NCI-H69 (cell line): Measurements from ENCODE around the gene CKMT2.
"Not testable (repeated sequence)": the region's sequence is repeated elsewhere in the genome, so short reads cannot be mapped to it uniquely, and the experiment has no call there.

Source experiments
- DNase-seq: peaks from one replicate; lab custom pipeline; 2025; lab: John Stamatoyannopoulos, UW

The CKMT2 gene

GRCh38 chr5:81251922-81252321 lies 18.8 kb downstream of the CKMT2 start:
- no peak for DNase-seq

GRCh38 chr5:81252904-81253303 lies 19.8 kb downstream of the CKMT2 start:
- DNase-seq: no peak

- no peak for DNase-seq
Measured at GRCh38 chr5:81253875-81254274, 20.8 kb downstream of the CKMT2 start.

GRCh38 chr5:81254886-81255559 lies 21.9 kb downstream of the CKMT2 start:
- no peak for DNase-seq

- no peak for DNase-seq
Measured at GRCh38 chr5:81256766-81257165, 23.6 kb downstream of the CKMT2 start.

GRCh38 chr5:81262796-81263195 lies 29.7 kb downstream of the CKMT2 start:
- not testable (repeated sequence) for DNase-seq

- DNase-seq: no peak
Measured at GRCh38 chr5:81265101-81265500, 32.0 kb downstream of the CKMT2 start.

- DNase-seq: peak; percentile 10
Measured at GRCh38 chr5:81268521-81269196, 35.5 kb downstream of the CKMT2 start.

GRCh38 chr5:81269751-81270393 lies 36.8 kb downstream of the CKMT2 start:
- peak; percentile 89 for DNase-seq

GRCh38 chr5:81270394-81271027 lies 37.4 kb downstream of the CKMT2 start:
- DNase-seq: peak; percentile 89

- DNase-seq: no peak
Measured at GRCh38 chr5:81283976-81284375, 50.9 kb downstream of the CKMT2 start.

- DNase-seq: peak; percentile 3
Measured at GRCh38 chr5:81286059-81286617, 53.0 kb downstream of the CKMT2 start.

- DNase-seq: peak; percentile 8
Measured at GRCh38 chr5:81288021-81288433, 54.9 kb downstream of the CKMT2 start.

- DNase-seq: no peak
Measured at GRCh38 chr5:81290146-81290545, 57.0 kb downstream of the CKMT2 start.

GRCh38 chr5:81292130-81292529 lies 59.0 kb downstream of the CKMT2 start:
- peak; percentile 20 for DNase-seq

- DNase-seq: not testable (repeated sequence)
Measured at GRCh38 chr5:81294021-81294420, 60.9 kb downstream of the CKMT2 start.

GRCh38 chr5:81297531-81297930 lies 64.4 kb downstream of the CKMT2 start:
- no peak for DNase-seq

GRCh38 chr5:81300921-81301270 lies 67.8 kb downstream of the CKMT2 start:
- no peak for DNase-seq

GRCh38 chr5:81301271-81302015 lies 68.3 kb downstream of the CKMT2 start, which contains the start of gene ZCCHC9:
TSS of gene ZCCHC9 (plus strand) at chr5:81301587. CDS start at chr5:81304758, 3,171 bp downstream.
- DNase-seq: peak; percentile 97

GRCh38 chr5:81302596-81302995 lies 69.5 kb downstream of the CKMT2 start:
- no peak for DNase-seq

- DNase-seq: no peak
Measured at GRCh38 chr5:81303563-81303962, 70.4 kb downstream of the CKMT2 start.

GRCh38 chr5:81305785-81306184 lies 72.7 kb downstream of the CKMT2 start:
- DNase-seq: no peak
